Measurements from ENCODE around the gene GORAB. TPM values are rescaled to one million over a fixed set of nuclear protein-coding genes. Genes with fewer than 3 reads are reported as not detected.

GORAB gene
- total and polyA plus RNA-seq, 2 of the 13 experiments (the other 11 are each of a cell fraction or from before 2014, with no cell fraction given), result 6.6 to 9.2 TPM

GRCh38 chr1:170531758-170532657 is at the start of gene GORAB (continued):
- 0 out of 2 replicates have a peak, but pooled peaks have one; percentile 2 for TF ChIP-seq E2F5 (CRISPR knock-in tag; conservative IDR thresholded peaks at IDR 0.05)
- TF ChIP-seq ZNF276 (CRISPR knock-in tag; IDR thresholded peaks at IDR 0.05; ENCODE audit: low read depth), result 0 out of 2 replicates have a peak, but pooled peaks have one; percentile 34
- no peak for TF ChIP-seq ZNF652 (CRISPR knock-in tag; IDR thresholded peaks at IDR 0.05; ENCODE audit: borderline replicate concordance, low read depth)
- no peak for TF ChIP-seq ZBTB2 (CRISPR knock-in tag; IDR thresholded peaks at IDR 0.05; ENCODE audit: low read depth)
- no peak for TF ChIP-seq U2AF2 (IDR thresholded peaks at IDR 0.05; ENCODE audit: low read depth, low read length)
- TF ChIP-seq MTF1 (CRISPR knock-in tag; IDR thresholded peaks at IDR 0.05), result no peak
- peak; percentile 26 for TF ChIP-seq TARDBP (CRISPR knock-in tag; IDR thresholded peaks at IDR 0.05)
- TF ChIP-seq ZBTB34 (CRISPR knock-in tag; IDR thresholded peaks at IDR 0.05), result peak; percentile 67; the same call in 1 of the 2 replicates
- TF ChIP-seq TCF7 (IDR thresholded peaks at IDR 0.05; ENCODE audit: low read depth), result no peak
- TF ChIP-seq ZNF614 (CRISPR knock-in tag; IDR thresholded peaks at IDR 0.05; ENCODE audit: borderline replicate concordance), result peak; percentile 28; the same call in 1 of the 2 replicates
- TF ChIP-seq RCOR2 (CRISPR knock-in tag; IDR thresholded peaks at IDR 0.05), result no peak
- no peak; the same call in 1 of the 2 replicates for TF ChIP-seq MTF2 (CRISPR knock-in tag; IDR thresholded peaks at IDR 0.05; ENCODE audit: borderline replicate concordance)
- TF ChIP-seq TFDP1 (CRISPR knock-in tag; IDR thresholded peaks at IDR 0.05; ENCODE audit: borderline replicate concordance), result no peak; the same call in 1 of the 2 replicates
- TF ChIP-seq SOX5 (CRISPR knock-in tag; IDR thresholded peaks at IDR 0.05; ENCODE audit: borderline replicate concordance), result peak; percentile 37; the same call in 1 of the 2 replicates
- no peak for TF ChIP-seq NR1H2 (CRISPR knock-in tag; IDR thresholded peaks at IDR 0.05; ENCODE audit: borderline replicate concordance, low read depth)
- peak; percentile 32; the same call in 1 of the 2 replicates for TF ChIP-seq ZNF788 (CRISPR knock-in tag; IDR thresholded peaks at IDR 0.05; ENCODE audit: borderline replicate concordance)
- TF ChIP-seq ZNF235 (CRISPR knock-in tag; IDR thresholded peaks at IDR 0.05; ENCODE audit: borderline replicate concordance), result no peak
- no peak for TF ChIP-seq ZNF557 (CRISPR knock-in tag; IDR thresholded peaks at IDR 0.05)
- peak; percentile 49; the same call in 1 of the 2 replicates for TF ChIP-seq ZNF451 (CRISPR knock-in tag; IDR thresholded peaks at IDR 0.05)
- TF ChIP-seq ZNF616 (CRISPR knock-in tag; IDR thresholded peaks at IDR 0.05; ENCODE audit: low read depth), result no peak
- TF ChIP-seq MLLT10 (CRISPR knock-in tag; IDR thresholded peaks at IDR 0.05), result no peak
- TF ChIP-seq DNMT3B (CRISPR knock-in tag; conservative IDR thresholded peaks at IDR 0.05), result peak; percentile 80; the same call in 1 of the 2 replicates
- TF ChIP-seq ZNF17 (CRISPR knock-in tag; IDR thresholded peaks at IDR 0.05), result no peak

Measured in HepG2 (cell line).